H1 (cell line): ENCODE results near the gene BEAN1. TPM values are rescaled to one million over a fixed set of nuclear protein-coding genes. Genes with fewer than 3 reads are reported as not detected.

Source experiments
- CHD7 ChIP-seq: fragments of 300-600 bp; sonication (generic); IDR thresholded peaks from 2 replicates; pipeline ENCODE4 v1.7.1; 2012; ENCODE audit warnings: low read length, moderate library complexity, mild to moderate bottlenecking, inconsistent platforms; ENCODE audit not compliant: insufficient replicate concordance
- FOSL1 ChIP-seq: IDR thresholded peaks from 2 replicates; pipeline ENCODE4 v1.6.1; 2011; ENCODE audit warnings: mild to moderate bottlenecking, low read depth, low read length, moderate library complexity; ENCODE audit not compliant: insufficient read depth
- NRF1 ChIP-seq: IDR thresholded peaks from 2 replicates; pipeline ENCODE4 v1.6.1; 2011; ENCODE audit warnings: mild to moderate bottlenecking, low read depth, low read length, improper control_type of control experiment
- polyA plus RNA-seq, 7 experiments: library from polyadenylated mRNA; depleted of rRNA in 3 of 7; stranded (reverse) in 5 of 7; unstranded in 2 of 7; fragments of >200 nt in 5 of 7; fragments of 200-250 nt in 2 of 7; gene quantifications; 1 replicate in 5 of 7; 2 replicates in 1 of 7; 4 replicates in 1 of 7; pipeline versions ENCODE4 v1.2.1 to v1.2.3, GENCODE V29; 2011 to 2013; ENCODE audit warnings: missing spikeins in 2 of 7, mixed read lengths in 2 of 7
- total RNA-seq: library from RNA; stranded (reverse); fragmentation: NEBNext Ultra II Directional; extraction: Animal tissue kit (Norgen Biotek cat#: 25700); gene quantifications from 2 replicates; pipeline ENCODE4 v1.2.1, GENCODE V29; 2021

Gene BEAN1
- total and polyA plus RNA-seq, 2 of the 8 experiments (the other 6 are each of a cell fraction or from before 2014, with no cell fraction given), result 0.08 TPM; not detected in 1

GRCh38 chr16:66473051-66473571 is 46.0 kb downstream of the BEAN1 start (continued):
- TF ChIP-seq CHD7 (no peak), NRF1 (no peak), FOSL1 (no peak)
- TF ChIP-seq, all 59 proteins: peak for 0
